Choroid plexus epithelial cell (primary cell): ENCODE data around the gene RIMBP2.

Source experiments
- DNase-seq: peaks from one replicate; pipeline ENCODE4 v3.0.0-alpha.2; 2010; ENCODE audit warnings: low read depth
- H3K4me3 ChIP-seq: 2 replicates; pipeline ENCODE4 v1.5.1; 2011; ENCODE audit warnings: low read depth, mild to moderate bottlenecking, control low read depth, low read length, moderate library complexity
- TF ChIP-seq, protein P1 (sequence below): conservative IDR thresholded peaks from 2 replicates; pipeline ENCODE4 v1.5.1; 2011; ENCODE audit warnings: low read depth, mild to moderate bottlenecking, control low read depth, inconsistent platforms, low read length, moderate library complexity

Gene RIMBP2

GRCh38 chr12:130669797-130670196 lies 46.3 kb downstream of the RIMBP2 start:
- no peak overlapping the region for H3K4me3 ChIP-seq
- DNase-seq, result no peak
- TF ChIP-seq, protein P1, sequence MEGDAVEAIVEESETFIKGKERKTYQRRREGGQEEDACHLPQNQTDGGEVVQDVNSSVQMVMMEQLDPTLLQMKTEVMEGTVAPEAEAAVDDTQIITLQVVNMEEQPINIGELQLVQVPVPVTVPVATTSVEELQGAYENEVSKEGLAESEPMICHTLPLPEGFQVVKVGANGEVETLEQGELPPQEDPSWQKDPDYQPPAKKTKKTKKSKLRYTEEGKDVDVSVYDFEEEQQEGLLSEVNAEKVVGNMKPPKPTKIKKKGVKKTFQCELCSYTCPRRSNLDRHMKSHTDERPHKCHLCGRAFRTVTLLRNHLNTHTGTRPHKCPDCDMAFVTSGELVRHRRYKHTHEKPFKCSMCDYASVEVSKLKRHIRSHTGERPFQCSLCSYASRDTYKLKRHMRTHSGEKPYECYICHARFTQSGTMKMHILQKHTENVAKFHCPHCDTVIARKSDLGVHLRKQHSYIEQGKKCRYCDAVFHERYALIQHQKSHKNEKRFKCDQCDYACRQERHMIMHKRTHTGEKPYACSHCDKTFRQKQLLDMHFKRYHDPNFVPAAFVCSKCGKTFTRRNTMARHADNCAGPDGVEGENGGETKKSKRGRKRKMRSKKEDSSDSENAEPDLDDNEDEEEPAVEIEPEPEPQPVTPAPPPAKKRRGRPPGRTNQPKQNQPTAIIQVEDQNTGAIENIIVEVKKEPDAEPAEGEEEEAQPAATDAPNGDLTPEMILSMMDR, result no peak

DNA sequence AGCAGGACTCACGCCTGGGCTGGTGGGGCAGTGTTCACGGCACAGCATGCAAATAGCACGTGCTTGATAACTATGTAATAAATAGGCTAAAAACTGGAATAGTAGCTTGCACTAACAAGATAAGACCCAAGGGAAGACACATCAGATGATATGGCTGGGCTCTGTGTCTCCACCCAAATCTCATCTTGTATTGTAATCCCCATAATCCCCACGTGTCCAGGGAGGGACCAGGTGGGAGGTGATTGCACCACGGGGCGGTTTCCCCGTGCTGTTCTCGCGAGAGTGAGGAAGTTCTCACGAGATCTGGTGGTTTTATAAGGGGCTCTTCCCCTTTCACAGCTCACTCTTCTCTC lies 46.9 kb downstream of the RIMBP2 start:
- TF ChIP-seq, protein P1, result no peak
- no peak overlapping the region for H3K4me3 ChIP-seq
- DNase-seq, result no peak

DNA sequence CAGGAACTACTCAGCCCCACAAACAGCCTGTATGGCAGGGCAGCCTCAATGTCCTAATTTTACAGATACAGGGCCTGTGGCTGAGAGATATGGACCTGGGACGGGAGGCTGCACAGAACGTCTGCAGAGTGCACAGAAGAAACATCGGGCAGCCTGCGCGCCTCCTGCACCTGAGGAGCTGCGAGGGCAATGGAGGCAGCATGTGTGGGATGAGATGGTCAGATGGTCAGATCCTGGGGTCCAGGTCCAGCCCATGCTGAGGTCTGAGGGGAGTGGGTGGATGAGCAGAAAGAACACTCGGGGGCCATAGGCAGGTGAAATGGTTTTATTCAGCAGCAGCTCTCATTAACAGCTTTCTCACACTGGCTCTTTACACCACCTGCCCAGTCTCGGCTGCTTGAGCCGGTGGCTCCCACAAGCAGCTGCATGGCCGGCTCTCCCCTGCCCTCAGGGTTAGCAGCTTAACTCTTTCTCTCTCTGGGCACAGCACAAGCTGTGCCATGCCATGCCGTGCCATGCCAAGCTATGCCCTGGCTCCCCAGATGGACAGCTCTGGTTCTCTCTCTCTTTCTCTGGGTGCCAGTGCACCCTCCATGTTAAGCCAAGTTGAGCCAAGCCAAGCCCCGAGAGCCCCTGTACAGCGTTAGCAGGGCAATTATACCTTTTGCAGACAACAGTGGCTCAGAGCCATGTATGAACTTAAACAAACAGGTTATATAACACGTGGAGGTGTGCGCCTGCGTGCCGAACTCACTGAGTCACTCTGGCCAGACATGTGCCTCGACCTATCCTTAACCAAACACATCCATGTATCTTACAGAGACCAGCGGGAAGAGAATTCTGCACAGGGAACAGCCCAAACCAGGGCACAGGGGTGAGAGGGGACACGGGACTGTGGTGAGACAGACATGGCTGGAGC lies 47.6 kb downstream of the RIMBP2 start:
- TF ChIP-seq, protein P1, result no peak
- H3K4me3 ChIP-seq, result no peak overlapping the region
- DNase-seq, result no peak

GRCh38 chr12:130667421-130667960 lies 48.6 kb downstream of the RIMBP2 start:
- TF ChIP-seq, protein P1, result no peak
- H3K4me3 ChIP-seq, result no peak overlapping the region
- no peak for DNase-seq

DNA sequence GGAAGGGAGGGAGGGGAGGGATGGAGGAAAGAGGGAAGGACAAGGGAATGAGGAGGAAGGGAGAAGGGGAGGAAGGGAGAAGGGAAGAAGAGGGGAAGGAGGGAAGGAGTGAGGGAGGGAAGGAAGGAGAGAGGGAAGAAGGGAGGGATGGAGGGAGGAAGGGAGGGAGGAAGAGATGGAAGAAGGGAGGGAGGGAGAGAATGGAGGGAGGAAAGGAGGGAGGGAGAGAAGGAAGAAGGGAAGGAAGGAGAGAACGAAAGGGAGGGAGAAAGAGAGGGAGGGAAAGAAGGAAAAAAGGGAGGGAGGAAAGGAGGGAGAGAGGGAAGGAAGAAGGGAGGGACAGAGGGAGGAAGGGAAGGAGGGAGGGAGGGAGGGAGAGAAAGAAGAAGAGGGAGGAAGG lies 49.5 kb downstream of the RIMBP2 start:
- TF ChIP-seq, protein P1, result no peak
- H3K4me3 ChIP-seq, result no peak overlapping the region
- DNase-seq, result no peak

GRCh38 chr12:130665753-130666152 lies 50.3 kb downstream of the RIMBP2 start:
- no peak for DNase-seq
- TF ChIP-seq, protein P1, result no peak
- no peak overlapping the region for H3K4me3 ChIP-seq

DNA sequence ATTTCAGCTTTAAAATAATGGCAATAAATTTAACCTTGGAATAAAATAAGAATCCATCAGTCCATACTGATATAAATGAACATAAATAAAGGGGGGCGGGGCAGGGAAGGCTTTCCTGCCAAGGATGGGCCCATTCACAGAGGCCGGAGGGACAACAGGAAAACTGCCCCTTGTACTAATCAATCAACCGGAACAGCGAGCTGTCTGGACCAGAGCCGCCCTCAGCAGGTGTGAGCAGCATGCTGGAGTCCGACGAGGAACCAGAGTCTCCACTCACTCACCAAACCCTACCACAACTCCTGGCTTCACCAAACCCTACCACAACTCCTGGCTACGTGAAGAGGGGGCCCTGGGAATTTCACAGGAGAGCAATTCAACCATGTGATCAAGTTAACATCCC lies 51.3 kb downstream of the RIMBP2 start:
- no peak overlapping the region for H3K4me3 ChIP-seq
- TF ChIP-seq, protein P1, result no peak
- DNase-seq, result no peak
